UCSD-AML1 (cell line): ENCODE measurements around the gene MCAT.

Experiments used
- DNase-seq: peaks from one replicate; lab custom pipeline; 2025; ENCODE audit not compliant: unreplicated experiment; lab: John Stamatoyannopoulos, UW

MCAT gene

GRCh38 chr22:43094085-43094484 lies 49.1 kb downstream of the MCAT start:
- no peak for DNase-seq

GRCh38 chr22:43092085-43092484 lies 51.1 kb downstream of the MCAT start:
- no peak for DNase-seq

- DNase-seq = peak; percentile 67
These were observed 52.9 kb downstream of the MCAT start for GRCh38 chr22:43090130-43090789.

GRCh38 chr22:43088984-43089717 lies 54.0 kb downstream of the MCAT start, which contains the start of gene TTLL1:
Gene TTLL1, minus strand, starts transcription at chr22:43089391. Its CDS starts 13,805 bp downstream, at chr22:43075586.
- DNase-seq = peak; percentile 91

GRCh38 chr22:43088627-43088983 lies 54.6 kb downstream of the MCAT start:
- DNase-seq = no peak

- DNase-seq = no peak
These were observed 57.3 kb downstream of the MCAT start for GRCh38 chr22:43085658-43086606.
